IPS DF 19.7 (cell line): ENCODE data around the gene PZP.

Source experiments
- DNase-seq: peaks from one replicate; pipeline ENCODE4 v3.0.0-alpha.2; 2013; ENCODE audit warnings: low read depth, low spot score

PZP gene

GRCh38 chr12:9104087-9104486, 104.1 kb downstream of the PZP start:
- DNase-seq, result no peak

DNA sequence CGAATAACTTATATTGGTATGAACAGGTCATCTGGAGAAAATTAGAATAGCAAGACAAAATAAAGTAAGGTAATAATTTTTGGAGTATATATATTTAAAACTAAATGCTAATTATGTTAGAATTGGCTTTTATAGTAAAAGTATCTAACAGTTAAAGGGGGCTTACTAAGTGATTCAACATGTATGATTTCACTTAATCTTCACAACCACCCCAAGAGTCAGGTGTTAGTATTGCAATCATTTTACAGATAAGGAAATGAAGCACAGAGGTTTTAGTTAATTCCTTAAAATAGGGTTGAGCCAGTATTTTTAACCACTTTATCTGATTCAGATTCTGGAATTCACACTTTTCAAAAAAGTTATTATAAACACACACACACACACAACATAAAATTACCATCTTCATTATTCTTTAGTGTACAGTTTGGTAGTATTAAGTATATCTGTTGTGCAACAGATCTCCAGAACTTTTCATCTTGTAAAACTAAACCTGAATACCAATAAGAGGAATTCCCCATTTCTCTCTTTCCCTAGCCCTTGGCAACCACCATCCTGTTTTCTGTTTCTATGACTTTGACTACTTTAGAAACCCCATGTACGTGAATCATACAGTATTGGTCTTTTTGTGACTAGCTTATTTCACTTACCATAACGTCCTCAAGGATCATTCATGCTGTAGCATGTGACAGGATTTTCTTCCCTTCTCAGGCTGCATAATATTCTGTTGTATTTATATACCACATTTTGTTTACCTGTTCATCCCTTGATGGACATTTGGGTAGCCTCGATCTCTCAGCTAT, 104.9 kb downstream of the PZP start:
- no peak for DNase-seq

GRCh38 chr12:9101018-9101687, 107.0 kb downstream of the PZP start:
- DNase-seq, result no peak

DNA sequence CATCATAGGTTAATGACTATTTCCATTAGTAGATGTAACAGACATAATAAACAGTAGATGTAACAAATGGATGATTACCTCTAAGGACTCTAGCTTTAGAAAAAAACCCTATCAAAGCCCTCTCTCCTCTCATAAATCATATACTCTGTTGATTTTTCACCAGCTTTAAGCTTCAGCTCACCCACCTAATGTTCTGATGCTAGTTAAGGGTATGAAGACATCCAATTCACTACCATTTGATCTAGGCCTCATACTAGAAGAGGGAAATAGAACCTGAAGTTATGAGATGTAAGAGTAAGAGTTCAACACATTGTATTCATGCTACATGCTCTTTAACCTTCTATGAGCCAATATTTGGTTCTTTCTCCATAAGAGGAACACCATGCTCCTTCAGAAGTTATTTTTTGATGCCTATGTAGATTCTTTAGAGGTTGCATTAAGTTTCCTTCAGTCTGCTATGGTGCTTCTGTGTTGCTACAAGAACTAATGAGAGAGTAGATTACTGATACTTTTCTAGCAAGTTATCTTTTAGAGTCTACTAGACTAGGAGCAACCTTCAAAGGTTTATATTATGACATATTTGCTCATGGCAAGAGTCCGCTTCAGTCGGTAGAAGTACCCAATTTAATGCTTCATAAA, 108.5 kb downstream of the PZP start:
- no peak for DNase-seq
